Neural cell (in vitro differentiated cells): ENCODE results near the gene FXYD4.

Source experiments
- POLR2AphosphoS5 ChIP-seq: IDR thresholded peaks from 2 replicates; pipeline ENCODE4 v1.6.1; 2012
- TF ChIP-seq, protein P1 (sequence below): fragments of 450-650 bp; IDR thresholded peaks from 2 replicates; pipeline ENCODE4 v1.5.1; 2014; ENCODE audit warnings: antibody characterized with exemption, mild to moderate bottlenecking, moderate library complexity; ENCODE audit not compliant: poor library complexity, severe bottlenecking

DNA sequence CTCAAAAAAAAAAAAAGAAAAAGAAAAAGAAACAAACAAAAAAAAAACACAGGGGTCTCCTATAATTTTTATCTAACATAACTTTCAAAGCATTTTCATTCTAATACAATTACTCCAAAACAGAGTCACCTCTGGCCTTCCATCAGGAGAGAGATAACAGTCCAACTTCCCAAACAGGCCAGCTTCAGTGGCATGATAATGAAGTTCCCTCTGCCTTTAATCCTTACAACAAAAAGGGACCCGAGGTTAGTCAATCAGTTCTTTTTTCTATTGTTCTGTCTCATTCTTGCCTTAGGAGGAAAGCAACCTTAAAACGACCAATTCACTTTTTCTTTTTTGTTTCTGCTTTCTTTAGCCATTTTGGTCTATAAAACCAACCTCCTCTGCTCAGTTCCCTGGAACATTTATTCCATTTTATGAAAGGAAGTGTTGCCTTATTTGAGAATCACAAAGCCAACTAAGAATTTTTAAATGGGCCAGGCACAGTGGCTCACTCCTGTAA lies 16.5 kb upstream of the FXYD4 start:
- TF ChIP-seq, protein P1, sequence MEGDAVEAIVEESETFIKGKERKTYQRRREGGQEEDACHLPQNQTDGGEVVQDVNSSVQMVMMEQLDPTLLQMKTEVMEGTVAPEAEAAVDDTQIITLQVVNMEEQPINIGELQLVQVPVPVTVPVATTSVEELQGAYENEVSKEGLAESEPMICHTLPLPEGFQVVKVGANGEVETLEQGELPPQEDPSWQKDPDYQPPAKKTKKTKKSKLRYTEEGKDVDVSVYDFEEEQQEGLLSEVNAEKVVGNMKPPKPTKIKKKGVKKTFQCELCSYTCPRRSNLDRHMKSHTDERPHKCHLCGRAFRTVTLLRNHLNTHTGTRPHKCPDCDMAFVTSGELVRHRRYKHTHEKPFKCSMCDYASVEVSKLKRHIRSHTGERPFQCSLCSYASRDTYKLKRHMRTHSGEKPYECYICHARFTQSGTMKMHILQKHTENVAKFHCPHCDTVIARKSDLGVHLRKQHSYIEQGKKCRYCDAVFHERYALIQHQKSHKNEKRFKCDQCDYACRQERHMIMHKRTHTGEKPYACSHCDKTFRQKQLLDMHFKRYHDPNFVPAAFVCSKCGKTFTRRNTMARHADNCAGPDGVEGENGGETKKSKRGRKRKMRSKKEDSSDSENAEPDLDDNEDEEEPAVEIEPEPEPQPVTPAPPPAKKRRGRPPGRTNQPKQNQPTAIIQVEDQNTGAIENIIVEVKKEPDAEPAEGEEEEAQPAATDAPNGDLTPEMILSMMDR = no peak
- no peak for TF ChIP-seq POLR2AphosphoS5
